Measurements from ENCODE around the gene ANXA1.

DNA sequence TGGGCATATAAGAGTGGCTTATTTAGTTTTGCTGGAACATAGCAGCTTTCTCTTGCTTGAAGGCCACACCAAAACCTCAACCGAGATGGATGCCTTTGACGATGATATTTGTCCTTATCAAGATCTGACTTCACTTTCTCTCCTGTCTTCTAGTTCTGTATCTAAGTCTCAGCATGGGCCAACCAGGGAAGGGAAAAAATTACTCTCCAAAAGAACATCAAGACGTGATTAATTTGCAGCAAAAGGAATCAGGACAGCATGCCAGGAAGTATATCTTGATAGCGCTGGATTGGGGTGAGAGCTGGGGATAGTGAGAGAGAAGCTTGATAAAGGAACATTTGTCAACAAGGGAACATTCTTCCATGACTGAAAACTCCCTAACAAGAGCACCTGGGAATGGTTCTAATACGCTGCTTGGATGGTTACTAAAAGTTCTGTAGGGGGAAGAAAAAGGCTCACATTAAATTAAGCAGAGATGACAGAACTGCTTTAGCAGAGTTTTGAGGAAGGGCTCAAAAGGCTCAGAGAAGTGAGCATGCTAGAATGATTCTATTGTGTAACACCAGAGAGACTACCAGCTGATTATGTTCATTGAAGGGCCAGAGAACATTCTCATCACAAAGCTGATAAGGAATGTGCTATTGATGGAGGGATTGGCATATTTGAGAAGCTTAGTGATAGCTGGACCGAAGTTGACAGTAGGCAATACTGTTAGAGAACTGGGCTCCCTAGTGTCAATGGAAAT lies 21.6 kb upstream of the ANXA1 start:
- TF ChIP-seq, protein P1, sequence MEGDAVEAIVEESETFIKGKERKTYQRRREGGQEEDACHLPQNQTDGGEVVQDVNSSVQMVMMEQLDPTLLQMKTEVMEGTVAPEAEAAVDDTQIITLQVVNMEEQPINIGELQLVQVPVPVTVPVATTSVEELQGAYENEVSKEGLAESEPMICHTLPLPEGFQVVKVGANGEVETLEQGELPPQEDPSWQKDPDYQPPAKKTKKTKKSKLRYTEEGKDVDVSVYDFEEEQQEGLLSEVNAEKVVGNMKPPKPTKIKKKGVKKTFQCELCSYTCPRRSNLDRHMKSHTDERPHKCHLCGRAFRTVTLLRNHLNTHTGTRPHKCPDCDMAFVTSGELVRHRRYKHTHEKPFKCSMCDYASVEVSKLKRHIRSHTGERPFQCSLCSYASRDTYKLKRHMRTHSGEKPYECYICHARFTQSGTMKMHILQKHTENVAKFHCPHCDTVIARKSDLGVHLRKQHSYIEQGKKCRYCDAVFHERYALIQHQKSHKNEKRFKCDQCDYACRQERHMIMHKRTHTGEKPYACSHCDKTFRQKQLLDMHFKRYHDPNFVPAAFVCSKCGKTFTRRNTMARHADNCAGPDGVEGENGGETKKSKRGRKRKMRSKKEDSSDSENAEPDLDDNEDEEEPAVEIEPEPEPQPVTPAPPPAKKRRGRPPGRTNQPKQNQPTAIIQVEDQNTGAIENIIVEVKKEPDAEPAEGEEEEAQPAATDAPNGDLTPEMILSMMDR (IDR thresholded peaks at IDR 0.05; ENCODE audit: low read length) = no peak
- no peak for TF ChIP-seq EZH2 (IDR thresholded peaks at IDR 0.05; ENCODE audit: borderline replicate concordance, low read length)

All from OCI-LY1 (cell line).